ENCODE results near the gene CCDC85C.
"Not testable (repeated sequence)": the region's sequence is repeated elsewhere in the genome, so short reads cannot be mapped to it uniquely, and the experiment has no call there.

CCDC85C gene

DNA sequence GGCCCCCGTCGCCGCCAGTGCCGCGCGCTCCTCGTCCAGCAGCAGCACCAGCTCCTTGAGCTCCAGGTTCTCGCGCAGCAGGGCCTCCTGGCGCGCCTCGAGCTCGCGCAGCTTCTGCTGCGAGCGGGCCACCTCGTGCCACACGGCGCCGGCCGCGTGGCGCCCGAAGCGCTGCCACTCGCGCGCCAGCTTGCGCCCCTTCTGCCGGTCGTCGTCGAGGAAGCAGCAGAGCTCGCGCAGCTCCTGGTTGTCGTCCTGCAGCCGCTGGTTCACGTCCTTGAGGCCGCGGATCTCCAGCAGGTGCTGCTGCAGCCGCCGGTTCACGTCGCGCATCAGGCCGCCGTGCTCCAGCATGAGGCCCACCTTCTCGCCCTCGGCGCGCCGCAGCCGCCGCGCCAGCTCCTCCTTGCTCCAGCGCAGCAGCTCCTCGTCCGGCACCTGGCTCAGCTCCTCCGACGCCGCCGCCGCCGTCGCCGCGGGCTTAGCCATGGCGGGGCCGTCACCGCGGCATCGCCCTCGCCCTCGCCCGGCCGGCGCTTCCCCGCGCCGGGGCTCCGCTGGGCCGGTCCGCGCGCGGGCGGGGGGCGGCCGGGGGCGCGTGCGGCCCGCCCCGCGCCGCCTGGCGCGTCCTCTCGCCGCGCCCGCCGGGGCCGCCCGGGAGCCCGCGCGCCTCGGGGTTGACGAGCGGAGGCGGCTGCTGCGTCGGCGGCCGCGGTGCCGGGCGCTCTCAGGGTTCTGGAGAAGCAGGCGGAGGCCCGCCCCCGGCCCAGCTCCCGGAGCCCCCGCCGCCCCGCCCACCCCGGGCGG is at the start of gene CCDC85C:
CCDC85C (minus strand) TSS at position 737 of the 807 bp plus-strand sequence; CDS start at position 489, 248 bp downstream.
- no peak for DNase-seq

DNA sequence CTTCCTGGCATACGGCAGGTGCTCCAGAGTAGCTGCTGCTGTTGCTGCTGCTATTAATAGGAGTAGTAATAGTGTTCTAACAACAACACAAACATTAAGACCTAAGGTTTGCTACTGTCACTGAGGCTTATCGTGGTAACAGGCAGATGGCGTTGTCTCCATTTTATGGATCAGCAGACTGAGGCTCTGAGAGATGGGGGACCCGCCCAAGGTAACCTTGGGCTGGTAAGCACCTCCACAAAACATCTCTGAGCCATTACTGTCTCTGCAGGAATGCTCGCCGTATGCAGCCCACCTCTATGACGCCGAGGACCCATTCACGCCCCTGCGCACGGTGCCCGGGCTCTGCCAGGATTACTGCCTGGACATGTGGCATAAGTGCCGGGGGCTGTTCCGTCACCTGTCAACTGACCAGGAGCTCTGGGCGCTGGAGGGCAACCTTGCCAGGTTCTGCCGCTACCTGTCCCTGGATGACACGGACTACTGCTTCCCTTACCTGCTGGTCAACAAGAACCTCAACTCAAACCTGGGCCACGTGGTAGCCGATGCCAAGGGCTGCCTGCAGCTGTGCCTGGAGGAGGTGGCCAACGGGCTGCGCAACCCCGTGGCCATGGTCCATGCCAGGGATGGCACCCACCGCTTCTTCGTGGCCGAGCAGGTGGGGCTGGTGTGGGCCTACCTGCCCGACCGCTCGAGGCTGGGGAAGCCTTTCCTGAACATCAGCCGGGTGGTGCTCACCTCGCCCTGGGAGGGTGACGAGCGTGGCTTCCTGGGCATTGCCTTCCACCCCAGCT is 48.1 kb upstream of the CCDC85C start:
- no peak for DNase-seq

- no peak for DNase-seq
Measured at GRCh38 chr14:99650189-99650588, 46.2 kb upstream of the CCDC85C start.

DNA sequence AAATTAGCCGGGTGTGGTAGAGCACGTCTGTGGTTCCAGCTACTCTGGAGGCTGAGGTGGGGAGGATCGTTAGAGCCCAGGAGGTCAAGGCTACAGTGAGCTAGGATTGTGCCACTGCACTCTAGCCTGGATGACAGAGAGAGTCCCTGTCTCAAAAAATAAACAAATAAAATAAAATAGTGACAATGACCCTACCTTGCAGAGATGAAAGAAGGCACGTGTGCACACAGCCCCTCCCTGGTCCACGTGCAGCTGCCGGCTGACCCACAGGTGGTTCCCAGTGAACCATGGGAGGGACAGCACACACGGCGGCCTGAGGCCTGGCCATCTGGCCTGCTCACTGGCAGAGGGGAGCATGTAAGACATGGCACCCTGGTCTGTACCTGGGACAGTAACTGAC is 45.6 kb upstream of the CCDC85C start:
- DNase-seq = no peak

DNA sequence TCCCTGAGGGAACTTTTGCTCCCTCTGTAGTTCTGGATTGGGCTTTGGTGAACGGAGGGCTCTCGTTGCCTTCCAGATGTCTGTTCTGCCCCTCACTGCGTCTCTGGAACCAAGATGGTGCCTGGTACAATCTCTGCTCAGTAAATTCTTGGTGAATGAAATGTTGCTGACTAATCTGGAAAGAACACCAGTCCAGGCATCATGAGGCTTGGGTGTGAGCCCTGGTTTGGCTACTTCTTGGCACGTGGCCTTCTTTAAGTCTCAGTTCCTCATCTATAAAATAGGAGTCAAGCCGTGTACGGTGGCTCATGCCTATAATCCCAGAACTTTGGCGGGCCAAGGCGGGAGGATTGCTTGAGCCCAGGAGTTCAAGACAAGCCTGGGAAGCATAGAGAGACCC is 45.2 kb upstream of the CCDC85C start:
- DNase-seq = no peak

DNA sequence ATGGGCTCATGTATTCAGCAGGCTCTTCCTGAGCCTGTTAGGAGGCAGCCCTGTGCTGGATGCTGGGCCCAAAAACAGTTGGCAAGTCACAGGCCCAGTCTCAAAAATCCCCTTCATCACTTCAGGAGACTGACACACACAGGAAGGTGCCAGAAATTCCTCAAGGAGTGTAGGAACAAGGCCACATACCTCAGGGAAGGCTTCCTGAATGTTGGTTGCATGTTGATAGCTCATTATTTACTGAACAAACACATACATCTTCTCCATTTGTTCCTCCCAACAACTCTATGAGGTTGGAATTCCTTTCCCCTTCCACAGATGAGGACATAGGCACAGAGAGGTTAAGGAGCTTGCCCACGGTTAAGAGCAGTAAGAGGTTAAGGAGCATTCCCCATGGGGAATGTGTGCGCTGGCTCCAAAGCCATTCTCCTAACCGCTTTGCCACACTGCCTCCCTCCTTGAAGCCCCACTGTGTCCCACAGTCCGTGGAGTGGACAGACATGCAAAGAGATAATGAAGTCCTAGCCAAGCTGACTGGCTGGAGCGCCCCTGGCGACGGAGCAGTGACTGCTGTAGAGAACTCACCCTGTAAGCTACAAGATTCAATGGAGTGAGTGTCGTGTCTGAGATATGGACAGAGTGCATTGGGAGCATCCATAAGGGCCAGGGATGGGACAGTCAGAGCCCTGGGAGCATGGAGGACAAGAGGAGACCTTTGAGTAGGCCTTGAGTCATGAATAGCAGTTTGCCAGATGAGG is 44.2 kb upstream of the CCDC85C start:
- no peak for DNase-seq

DNA sequence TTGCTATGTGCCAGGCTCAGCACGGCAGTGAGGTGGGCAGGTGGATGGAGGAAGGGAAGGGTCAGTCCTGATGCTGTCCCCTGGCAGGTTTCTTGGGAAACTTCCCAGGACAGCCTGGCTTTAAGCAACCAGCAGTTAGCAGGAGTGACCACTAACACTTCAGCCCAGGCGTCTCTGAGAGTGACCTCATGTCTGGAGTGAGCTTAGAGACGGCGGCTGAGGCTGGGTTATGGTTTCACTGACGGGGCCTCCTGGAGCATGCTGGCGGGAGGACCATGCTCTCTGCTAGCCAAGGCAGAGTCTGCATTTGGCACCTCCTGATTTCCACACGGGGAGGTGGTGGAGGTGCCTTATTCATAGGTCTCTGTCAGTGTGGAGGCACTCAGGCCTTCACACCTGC is 43.4 kb upstream of the CCDC85C start:
- no peak for DNase-seq

GRCh38 chr14:99645545-99646505 is 41.8 kb upstream of the CCDC85C start:
- no peak for DNase-seq

GRCh38 chr14:99644723-99645544 is 40.9 kb upstream of the CCDC85C start, which contains the start of gene HHIPL1:
TSS of gene HHIPL1 (plus strand) at chr14:99645129. CDS start at chr14:99645208, 79 bp downstream.
- no peak for DNase-seq

DNA sequence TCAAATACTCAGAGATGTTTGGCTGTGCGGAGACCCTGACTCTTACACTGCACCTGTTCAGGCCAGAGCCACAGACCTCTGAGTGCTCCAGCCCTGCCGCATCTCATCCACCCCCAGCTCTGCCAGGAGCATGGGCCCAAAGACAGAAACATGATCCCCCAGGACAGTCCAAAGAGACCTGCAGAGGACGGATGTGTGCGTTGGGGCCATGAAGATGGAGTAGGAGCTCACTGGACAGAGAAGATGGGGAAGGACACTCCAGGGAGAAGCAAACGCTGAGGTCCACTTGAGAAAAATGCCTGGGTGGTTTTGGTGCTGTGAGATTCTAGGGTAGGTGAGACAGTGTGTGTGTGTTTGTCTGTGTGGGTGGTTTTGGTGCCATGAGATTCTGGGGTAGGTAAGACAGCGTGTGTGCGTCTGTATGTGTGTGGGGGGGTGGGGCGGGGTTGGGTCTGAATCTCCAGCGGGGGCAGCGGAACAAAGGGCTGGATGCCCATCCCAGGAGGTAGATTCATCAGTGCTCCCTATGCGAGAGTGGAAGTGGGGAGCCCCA is 40.1 kb upstream of the CCDC85C start:
- no peak for DNase-seq

DNA sequence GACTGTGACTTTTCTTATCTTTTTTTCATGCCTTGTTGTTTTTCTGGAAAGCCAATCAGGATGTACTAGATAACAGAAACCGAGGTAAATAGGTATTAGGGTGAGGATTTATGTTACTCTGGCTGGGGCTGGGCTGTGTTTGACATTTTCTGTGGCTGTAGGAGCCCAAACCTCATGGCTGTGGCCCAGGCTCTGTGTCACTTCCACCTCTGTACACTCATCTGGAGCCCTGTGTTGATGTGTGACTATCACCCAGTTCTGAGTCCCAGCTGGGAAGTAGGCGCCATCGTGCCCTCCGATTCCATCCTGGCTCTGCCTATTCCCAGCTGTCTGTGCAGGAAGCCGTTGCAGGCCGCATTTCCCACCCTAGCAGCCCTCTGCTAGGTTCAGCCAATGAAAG is 39.3 kb upstream of the CCDC85C start:
- DNase-seq = no peak

DNA sequence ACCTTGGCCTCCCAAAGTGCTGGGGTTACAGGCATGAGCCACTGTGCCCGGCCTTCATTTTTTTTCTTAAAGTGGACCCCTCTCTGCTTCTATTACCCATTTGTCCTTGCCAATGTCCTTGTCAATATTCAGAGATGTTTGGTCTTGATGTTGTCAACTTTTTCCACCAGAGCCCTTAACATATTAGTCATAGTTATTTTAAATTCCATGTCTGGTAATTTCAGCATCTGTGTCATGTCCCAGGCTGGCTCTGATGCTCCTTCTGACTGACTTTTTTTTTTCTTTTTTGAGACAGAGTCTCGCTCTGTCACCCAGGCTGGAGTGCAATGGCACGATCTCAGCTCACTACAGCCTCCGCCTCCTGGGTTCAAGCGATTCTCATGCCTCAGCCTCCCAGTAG is 38.8 kb upstream of the CCDC85C start:
- DNase-seq = not testable (repeated sequence)

DNA sequence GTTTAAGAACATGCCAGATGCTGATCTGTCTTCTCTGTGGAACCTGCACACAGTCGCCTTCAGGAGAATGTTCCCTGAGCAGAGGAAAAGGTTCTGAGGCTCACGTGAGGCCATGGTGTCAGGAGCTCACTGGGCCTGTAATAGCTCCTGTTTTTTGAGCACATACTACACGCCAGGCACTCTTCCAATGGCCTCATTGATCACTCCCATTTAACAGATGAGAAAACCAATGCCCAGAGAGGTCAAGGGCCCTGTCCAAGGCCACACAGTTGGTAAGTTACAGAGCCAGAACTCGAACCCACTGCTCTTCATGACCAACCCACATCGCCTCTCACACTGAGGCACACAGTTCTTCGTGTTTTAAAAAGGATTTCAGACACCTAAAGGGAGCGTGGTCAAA is 33.6 kb upstream of the CCDC85C start:
- DNase-seq = no peak

- DNase-seq = peak in 1 of 2 experiments; percentile 1
Measured at GRCh38 chr14:99636487-99636886, 32.5 kb upstream of the CCDC85C start.

DNA sequence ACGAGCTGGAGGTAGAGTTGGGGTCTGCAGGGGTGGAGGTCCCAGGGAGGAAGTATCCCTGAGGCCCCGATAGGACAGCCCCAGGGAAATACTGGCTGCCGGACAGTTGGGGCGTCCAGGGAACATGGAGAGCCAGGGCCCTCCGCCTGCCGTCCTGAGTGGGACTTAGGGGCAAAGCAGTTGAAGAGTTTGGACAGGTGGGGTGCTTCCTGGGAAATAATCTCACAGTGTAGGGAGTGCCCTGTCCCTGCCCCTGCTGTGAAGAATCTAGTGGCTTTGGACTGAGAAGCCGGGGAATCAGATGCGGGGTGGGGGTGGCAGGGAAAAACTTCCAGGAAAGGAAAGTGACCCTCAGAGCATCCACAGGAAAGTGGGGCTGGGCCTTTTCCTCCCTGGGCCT is 31.1 kb upstream of the CCDC85C start:
- no peak for DNase-seq

DNA sequence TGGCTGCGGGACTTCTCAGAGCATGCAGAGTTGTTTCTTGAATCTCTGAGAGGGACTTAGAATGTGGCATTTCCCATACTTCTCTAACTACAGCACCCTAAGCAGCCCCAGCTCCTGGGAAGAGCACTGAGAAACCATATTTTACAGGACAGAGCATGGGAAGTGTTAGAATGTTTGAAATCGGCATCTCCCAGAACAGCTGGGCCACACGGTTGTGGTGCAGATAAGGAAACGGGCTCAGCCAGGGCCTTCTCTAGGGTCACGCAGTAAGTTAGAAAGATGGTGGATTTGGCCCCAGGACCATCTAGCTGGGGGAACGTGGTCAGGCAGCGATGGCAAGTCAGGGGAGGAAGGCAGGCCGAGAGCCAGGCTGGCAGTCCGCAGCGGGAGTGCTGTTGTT is 30.4 kb upstream of the CCDC85C start:
- no peak for DNase-seq

GRCh38 chr14:99633918-99634317 is 29.9 kb upstream of the CCDC85C start:
- no peak for DNase-seq

DNA sequence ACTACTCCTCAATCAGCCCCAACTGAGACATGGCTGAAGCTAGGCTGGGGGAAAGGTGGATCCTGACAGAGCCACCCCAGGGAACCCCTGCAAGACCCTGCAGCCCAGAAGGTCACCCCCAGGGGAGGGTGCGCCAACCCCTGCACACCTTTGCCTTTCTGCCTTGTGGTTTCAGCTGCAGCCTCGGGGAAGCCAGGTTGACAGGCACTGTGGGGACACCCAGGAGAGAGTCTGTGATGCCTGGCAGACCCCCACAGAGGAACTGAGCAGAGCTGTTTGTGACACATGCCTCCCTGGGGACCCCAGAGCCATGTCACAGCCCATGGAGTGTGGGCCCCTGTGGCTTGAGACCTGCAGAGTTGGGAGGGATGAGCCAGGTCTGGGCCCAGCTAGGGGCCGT is 29.1 kb upstream of the CCDC85C start:
- no peak for DNase-seq

GRCh38 chr14:99632410-99633035 is 28.5 kb upstream of the CCDC85C start:
- DNase-seq = no peak

DNA sequence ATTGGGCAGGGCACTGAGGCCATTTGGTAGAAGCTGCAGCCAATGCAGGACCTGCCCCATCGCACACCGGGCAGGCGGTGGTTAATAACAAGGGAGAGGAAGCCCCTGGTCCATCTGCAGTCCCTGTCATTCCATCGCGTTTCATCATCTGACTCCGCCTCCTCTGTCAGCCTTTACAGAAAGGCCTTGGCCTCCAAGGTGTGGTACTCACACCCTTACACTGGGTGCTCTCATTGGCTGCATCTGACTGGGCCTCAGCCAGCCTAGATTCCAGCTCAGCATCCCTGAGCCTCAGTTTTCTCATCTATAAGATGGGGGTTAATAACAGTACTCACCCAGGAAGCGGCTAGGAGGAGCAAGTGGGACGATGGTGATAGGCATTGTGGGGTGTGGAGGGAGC is 26.2 kb upstream of the CCDC85C start:
- DNase-seq = no peak

Data from AML-193 (cell line).